GM12878 (cell line): ENCODE measurements around the gene ZNF669. TPM values are rescaled to one million over a fixed set of nuclear protein-coding genes. Genes with fewer than 3 reads are reported as not detected.

Experiments
- BCL3 ChIP-seq: IDR thresholded peaks from 2 replicates; pipeline ENCODE4 v1.6.1; 2011; ENCODE audit warnings: borderline replicate concordance, low read depth, mild to moderate bottlenecking, moderate library complexity, low read length; ENCODE audit not compliant: insufficient read depth, poor library complexity, severe bottlenecking
- CEBPZ ChIP-seq: fragments of 150-350 bp; IDR thresholded peaks from 2 replicates; pipeline ENCODE4 v1.6.1; 2016; ENCODE audit warnings: low read depth, low read length
- CREB1 ChIP-seq: IDR thresholded peaks from 2 replicates; pipeline ENCODE4 v1.6.1; 2012; ENCODE audit warnings: low read depth, mild to moderate bottlenecking, inconsistent platforms
- CUX1 ChIP-seq: IDR thresholded peaks from 2 replicates; pipeline ENCODE4 v1.6.1; 2012; ENCODE audit warnings: improper control_type of control experiment, low read depth, low read length; ENCODE audit not compliant: insufficient replicate concordance
- LARP7 ChIP-seq: fragments of 450-650 bp; IDR thresholded peaks from 2 replicates; pipeline ENCODE4 v1.6.1; 2017; ENCODE audit warnings: mild to moderate bottlenecking
- PBX3 ChIP-seq: IDR thresholded peaks from 2 replicates; pipeline ENCODE4 v1.6.1; 2011; ENCODE audit warnings: mild to moderate bottlenecking, low read depth, low read length, moderate library complexity; ENCODE audit not compliant: insufficient replicate concordance
- RCOR1 ChIP-seq: conservative IDR thresholded peaks from 2 replicates; pipeline ENCODE4 v1.6.1; 2012; ENCODE audit warnings: low read depth, low read length, improper control_type of control experiment
- RUNX3 ChIP-seq: IDR thresholded peaks from 2 replicates; pipeline ENCODE4 v1.6.1; 2012; ENCODE audit warnings: low read length, inconsistent platforms
- SKIL ChIP-seq: fragments of 450-650 bp; IDR thresholded peaks from 2 replicates; pipeline ENCODE4 v1.6.1; 2017; ENCODE audit warnings: mild to moderate bottlenecking, low read depth, inconsistent platforms; ENCODE audit not compliant: poor library complexity, severe bottlenecking
- SRF ChIP-seq, 2 experiments: IDR thresholded peaks; 2 replicates each; pipeline ENCODE4 v1.6.1; 2011; ENCODE audit warnings: low read depth in 2 of 2, low read length in 2 of 2, mild to moderate bottlenecking in 1 of 2, moderate library complexity in 1 of 2
- TCF12 ChIP-seq: IDR thresholded peaks from 2 replicates; pipeline ENCODE4 v1.6.1; 2011; ENCODE audit warnings: low read depth, mild to moderate bottlenecking, low read length
- ZBED1 ChIP-seq: IDR thresholded peaks from 2 replicates; pipeline ENCODE4 v1.6.1; 2016; ENCODE audit warnings: borderline replicate concordance
- ZNF24 ChIP-seq: fragments of 450-650 bp; IDR thresholded peaks from 2 replicates; pipeline ENCODE4 v1.6.1; 2017; ENCODE audit warnings: antibody characterized with exemption, mild to moderate bottlenecking
- ZNF622 ChIP-seq: fragments of 450-650 bp; IDR thresholded peaks from 2 replicates; pipeline ENCODE4 v1.6.1; 2017; ENCODE audit warnings: mild to moderate bottlenecking, inconsistent platforms
- ZSCAN29 ChIP-seq: fragments of 450-650 bp; IDR thresholded peaks from 2 replicates; pipeline ENCODE4 v1.6.1; 2017; ENCODE audit warnings: mild to moderate bottlenecking, moderate library complexity
- polyA plus RNA-seq, 11 experiments: library from polyadenylated mRNA; depleted of rRNA in 4 of 11; unstranded in 6 of 11; stranded (reverse) in 5 of 11; fragments of >200 nt; fragmentation: Nextera tagmentation in 4 of 11; fragmentation: Illumina TruSeq in 1 of 11; extraction: Ambion mirVana in 4 of 11; extraction: Trizol in 1 of 11; gene quantifications; 1 replicate in 1 of 11; 2 replicates in 10 of 11; pipeline versions ENCODE4 v1.2.1 to v1.2.3, GENCODE V29; 2011 to 2016; ENCODE audit warnings: inconsistent platforms in 2 of 11, missing spikeins in 2 of 11, low read depth in 1 of 11
- total RNA-seq, 4 experiments: library from RNA; depleted of rRNA in 3 of 4; stranded (reverse); fragments of >200 nt in 3 of 4; fragmentation: Illumina TruSeq in 1 of 4; extraction: Trizol in 1 of 4; gene quantifications; 2 replicates each; pipeline versions ENCODE4 v1.2.1 to v1.2.3, GENCODE V29; 2013 to 2021

Gene ZNF669
- total and polyA plus RNA-seq, 10 of the 15 experiments (the other 5 are each of a cell fraction or from before 2014, with no cell fraction given): 4.8 to 11.1 (median 5.8) TPM

GRCh38 chr1:247078258-247079140 lies 25.7 kb downstream of the ZNF669 start, which contains the start of gene ZNF670 (continued):
- TF ChIP-seq SKIL (no peak), ZBED1 (no peak), RCOR1 (no peak), LARP7 (peak; percentile 75; the same call in 1 of the 2 replicates), RUNX3 (no peak; the same call in 1 of the 2 replicates), CREB1 (peak; percentile 71), CEBPZ (no peak), BCL3 (no peak), SRF (IDR thresholded peaks at IDR 0.05; ENCODE audit: low read depth in 2 of 2, low read length in 2 of 2) (no peak; a peak in 1 of 4 replicates), TCF12 (no peak), ZNF622 (no peak), CUX1 (no peak), PBX3 (peak; percentile 95), ZSCAN29 (0 out of 2 replicates have a peak, but pooled peaks have one; percentile 38), ZNF24 (no peak)
